ENCODE data around the gene HIBADH.

The HIBADH gene

DNA sequence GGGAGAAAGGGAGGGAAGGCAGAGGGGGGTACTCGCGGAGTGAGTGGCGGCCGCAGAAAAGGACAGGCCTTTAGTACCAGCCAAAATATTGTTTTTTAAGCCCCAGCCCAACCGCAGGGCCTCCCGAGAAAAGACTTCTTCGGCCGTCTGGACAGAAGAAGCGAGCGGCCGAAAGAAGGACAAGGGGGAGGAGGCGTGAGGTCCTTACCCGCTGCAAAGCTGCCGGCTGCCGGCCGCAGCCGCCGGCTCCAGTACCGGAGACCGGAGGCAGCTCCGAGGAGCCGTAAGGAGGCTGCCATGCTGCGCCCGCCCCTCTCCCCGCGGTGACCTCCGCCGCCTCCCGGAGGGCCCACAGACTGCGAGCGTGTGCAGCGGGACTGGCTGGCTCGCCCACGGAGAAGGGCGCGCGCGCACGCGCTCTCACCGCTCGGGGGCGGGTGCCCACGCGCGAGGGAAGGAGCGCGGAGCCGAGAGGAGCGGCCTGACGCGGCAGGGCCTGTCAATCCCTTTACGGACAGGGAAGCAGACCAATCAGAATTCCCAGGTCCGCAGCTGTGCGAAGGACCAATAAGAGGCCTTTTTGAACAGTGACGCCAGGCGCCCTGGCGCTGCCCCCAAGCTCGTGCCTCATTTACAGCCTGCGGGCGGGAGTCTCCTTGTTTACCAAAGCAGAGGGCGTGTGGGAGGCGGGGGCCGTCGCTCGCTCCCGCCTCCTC, at the start of gene HIBADH:
Gene HIBADH, minus strand, starts transcription at position 394 of the 716 bp plus-strand sequence. Its CDS starts 95 bp downstream, at position 299.
- peak; percentile 99 for DNase-seq (ENCODE audit: low spot score)

DNA sequence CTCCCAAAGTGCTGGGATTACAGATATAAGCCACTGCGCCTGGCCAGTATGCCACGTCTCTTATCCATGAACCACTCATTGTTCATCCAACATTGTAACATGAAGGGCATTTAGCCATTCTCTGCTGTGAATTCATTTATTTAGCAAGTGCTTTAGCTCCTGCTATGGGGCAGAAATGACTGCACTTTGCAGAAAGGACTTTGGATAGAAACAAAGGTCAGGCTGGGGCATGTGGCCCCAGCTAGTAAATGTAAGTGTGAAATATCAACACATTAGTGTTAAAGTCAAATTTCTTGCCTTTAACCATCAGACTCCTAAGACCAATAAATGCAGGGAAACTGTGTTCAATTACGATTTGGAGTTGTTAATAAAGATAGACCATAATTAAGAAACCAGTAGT, 49.5 kb upstream of the HIBADH start:
- no peak for DNase-seq (ENCODE audit: low spot score)

GRCh38 chr7:27709137-27710075, 46.7 kb upstream of the HIBADH start:
- no peak for DNase-seq (ENCODE audit: low spot score)

DNA sequence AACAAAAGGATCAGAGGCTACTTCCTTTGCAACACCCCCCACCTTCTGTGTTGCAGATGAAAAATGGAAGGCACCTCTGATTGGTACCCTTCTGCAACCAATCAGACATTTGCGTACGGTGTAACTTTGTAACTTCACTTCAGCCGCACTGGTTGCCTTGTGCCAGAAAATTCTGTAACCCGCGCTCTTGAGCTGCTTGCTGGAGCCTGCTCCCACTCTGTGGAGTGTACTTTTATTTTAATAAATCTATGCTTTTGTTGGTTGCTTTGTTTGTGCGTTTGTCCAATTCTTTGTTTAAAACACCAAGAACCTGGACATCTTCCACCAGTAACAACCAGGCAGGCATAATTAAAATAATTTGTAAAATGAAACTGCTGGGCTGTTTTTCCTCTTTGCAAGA, 45.8 kb upstream of the HIBADH start:
- DNase-seq (ENCODE audit: low spot score), result no peak

DNA sequence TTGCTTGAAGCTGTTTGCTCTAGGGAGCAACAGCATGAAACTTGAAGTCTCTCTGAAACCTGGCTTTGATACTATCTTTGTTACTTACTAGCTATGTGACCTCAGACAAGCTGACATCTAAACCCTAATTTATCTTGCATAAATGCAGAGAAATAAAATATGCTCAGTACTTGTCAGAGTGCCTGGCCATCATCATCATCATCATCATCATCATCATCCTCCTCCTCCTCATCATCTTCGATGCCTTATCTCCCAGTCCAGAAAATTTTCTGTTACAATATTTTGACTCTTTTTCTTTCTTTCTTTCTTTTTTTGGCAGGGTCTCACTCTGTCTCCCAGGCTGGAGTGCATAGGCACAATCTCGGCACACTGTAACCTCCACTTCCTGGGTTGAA, 42.5 kb upstream of the HIBADH start:
- no peak for DNase-seq (ENCODE audit: low spot score)

DNA sequence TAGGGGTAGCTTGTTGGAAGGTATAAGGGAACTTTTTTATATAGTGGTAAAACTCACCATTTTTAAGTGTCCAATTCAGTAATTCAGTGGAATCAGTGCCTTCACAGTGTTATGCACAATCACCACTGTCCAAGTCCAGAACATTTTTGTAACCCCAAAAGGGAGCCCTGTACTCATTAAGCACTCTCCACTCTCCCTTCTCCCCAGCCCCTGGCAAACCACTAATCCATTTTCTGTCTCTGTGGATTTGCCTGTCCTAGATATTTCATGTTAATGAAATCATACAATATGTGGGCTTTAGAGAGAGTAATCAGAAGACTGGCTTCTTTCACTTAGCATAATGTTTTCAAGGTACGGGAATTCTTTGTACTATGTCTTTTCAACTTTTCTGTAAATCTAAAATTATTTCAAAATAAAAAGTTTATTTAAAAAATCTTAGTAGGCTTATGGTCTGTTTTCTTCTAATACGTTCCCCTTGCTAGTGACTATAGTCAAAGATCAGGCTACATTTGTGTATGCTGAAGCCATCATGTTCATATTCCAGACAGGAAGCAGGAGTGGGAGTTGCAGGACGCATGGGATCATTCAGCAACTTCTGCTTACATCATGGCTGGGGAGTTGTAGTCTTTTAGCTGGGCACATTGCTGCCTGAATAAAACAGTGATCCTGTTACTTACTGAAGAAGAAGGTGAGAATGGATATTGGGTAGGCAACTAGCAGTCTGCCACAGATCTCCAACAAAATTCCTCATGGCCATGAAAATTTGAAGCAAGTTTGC, 41.9 kb upstream of the HIBADH start:
- DNase-seq (ENCODE audit: low spot score), result no peak

DNA sequence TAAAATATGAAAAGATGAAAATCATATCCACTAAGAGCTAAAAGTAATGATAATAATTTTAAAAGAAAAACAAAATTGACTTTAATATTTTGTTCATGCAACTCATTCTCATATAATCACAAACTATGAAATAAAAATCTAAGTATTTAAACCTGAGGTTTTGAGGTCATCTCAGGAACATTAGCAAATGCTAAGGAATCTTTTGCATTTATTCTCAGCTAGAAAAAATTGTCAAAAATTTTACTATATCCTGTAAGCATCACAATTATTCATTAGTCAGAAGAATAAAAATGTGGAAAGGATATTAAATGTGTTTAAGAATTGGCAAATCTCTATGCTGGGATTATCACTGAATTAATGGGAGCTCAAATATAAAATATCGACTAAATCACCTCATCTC, 40.5 kb upstream of the HIBADH start:
- DNase-seq (ENCODE audit: low spot score), result no peak

DNA sequence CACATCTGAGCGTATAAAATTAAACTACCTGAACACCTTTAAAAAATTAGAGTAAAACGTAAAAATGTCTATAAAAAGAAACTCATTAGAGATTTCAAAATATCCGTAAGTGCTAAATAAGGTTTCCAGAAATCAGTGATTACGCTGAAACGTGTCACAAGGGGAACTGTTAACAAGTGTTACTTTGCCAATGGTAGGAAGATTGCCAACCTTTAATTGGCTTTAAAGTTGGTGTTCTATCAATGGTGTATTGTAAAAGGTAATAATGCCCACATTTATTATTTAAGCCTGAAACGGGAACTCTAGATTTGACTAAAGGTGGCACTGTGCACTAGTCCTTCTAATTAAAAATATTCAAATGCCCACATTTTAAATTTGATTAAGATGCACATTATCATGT, 37.8 kb upstream of the HIBADH start:
- no peak for DNase-seq (ENCODE audit: low spot score)

GRCh38 chr7:27699751-27700150, 37.1 kb upstream of the HIBADH start:
- no peak for DNase-seq (ENCODE audit: low spot score)

DNA sequence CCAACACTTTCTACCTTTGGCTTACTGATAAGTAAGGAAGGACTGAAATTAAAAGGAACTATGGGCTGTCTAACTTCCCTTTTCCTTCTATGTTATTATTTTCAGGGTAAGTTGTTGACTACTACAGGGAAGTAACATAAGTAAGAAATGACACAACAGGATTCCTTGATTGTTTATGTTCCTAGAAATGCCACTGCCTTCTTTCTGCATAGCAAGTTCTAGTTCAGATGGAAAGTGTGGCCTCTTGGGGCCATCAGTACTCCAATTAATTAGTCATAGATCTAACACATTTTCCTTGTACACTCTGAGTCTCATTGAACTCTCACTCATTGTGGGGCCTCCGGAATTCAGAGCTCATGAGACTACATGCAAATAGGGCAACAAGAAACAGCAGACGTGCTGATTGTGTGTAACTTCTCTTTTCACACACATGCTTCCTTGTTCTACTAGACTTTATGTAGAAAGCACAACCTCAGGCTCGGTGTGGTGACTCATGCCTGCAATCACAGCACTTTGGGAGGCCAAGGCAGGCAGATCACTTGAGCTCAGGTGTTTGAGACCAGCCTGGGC, 35.3 kb upstream of the HIBADH start:
- no peak for DNase-seq (ENCODE audit: low spot score)

DNA sequence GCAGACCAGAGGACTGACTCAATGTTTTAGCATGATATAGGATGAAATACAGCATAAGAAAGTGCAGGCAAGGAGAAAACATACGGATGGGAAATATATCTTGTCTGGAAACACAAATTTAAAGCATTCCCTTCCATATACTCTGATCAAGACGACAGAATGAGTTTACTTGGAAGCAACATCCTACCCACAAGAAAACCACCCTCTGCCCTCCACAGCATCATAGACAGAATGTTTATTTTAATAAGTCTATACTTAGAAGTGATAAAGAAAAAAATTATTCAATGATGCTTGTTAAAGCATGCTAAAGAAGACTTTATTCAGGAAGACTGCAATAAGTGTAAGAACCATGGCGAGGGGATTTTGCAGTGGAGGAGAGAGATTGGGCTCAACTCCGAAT, 32.4 kb upstream of the HIBADH start:
- DNase-seq (ENCODE audit: low spot score), result no peak

GRCh38 chr7:27693794-27694193, 31.1 kb upstream of the HIBADH start:
- no peak for DNase-seq (ENCODE audit: low spot score)

- no peak for DNase-seq (ENCODE audit: low spot score)
These were observed 28.0 kb upstream of the HIBADH start for GRCh38 chr7:27690649-27691048.

- peak; percentile 18 for DNase-seq (ENCODE audit: low spot score)
These were observed 27.0 kb upstream of the HIBADH start for GRCh38 chr7:27689591-27690164.

- DNase-seq (ENCODE audit: low spot score), result no peak
These were observed 26.5 kb upstream of the HIBADH start for GRCh38 chr7:27689150-27689549.

DNA sequence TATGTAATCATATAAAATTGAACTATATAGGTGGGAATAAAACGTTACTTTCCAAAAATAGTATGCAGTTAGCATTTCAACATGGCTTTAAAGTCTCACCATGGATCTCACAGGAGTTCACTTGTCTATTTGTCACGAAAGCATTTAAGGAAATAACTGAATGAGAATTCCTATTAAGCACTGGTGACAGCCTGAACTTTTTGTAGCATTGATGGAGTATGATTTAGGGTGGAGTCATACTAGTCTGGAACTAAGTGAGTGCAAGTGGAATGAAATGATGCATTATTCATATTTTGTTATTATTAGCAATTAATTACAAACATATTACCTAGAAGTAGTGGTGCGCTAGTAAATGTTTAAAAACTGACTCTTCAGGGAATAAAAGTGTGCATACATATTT, 26.0 kb upstream of the HIBADH start:
- DNase-seq (ENCODE audit: low spot score), result no peak

GRCh38 chr7:27688056-27688455, 25.4 kb upstream of the HIBADH start:
- no peak for DNase-seq (ENCODE audit: low spot score)

GRCh38 chr7:27686315-27686714, 23.6 kb upstream of the HIBADH start:
- no peak for DNase-seq (ENCODE audit: low spot score)

DNA sequence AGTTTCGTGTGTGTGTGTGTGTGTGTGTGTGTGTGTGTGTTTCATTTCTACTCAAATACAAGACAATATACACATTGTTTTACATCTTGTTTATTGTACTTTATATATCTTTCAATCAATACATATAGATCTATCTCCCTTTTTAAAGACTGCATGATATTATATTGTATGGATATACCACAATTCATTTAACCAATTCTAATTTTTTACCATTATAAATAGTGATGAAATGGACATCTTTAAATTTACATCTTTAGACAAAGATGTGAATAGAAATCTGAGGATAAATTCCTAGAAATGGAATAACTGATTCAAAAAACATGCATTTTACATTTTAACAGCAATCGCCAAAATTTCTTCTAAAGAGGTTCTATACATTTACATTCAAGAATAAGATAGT, 23.2 kb upstream of the HIBADH start:
- DNase-seq (ENCODE audit: low spot score), result no peak

GRCh38 chr7:27685209-27685608, 22.5 kb upstream of the HIBADH start:
- no peak for DNase-seq (ENCODE audit: low spot score)

DNA sequence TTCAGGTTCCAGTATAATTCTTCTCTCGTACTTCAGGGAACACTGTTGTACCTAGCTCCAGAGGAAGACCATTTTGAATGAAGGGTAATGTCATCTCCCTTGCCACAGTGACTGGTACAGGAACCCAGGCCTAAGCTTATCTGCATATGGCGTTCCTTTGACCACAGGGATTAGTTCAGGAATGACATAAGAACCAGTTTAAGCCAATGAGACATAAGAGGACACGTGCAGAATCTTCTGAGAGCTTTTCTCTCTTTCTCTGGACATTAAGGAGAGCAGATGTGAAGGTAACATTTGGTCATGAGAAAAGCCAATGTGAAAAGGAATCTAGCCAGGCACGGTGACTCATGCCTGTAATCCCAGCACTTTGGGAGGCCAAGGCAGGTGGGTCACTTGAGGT, 21.8 kb upstream of the HIBADH start:
- DNase-seq (ENCODE audit: low spot score), result no peak

- DNase-seq (ENCODE audit: low spot score), result no peak
These were observed 17.9 kb upstream of the HIBADH start for GRCh38 chr7:27680610-27681009.

Data from cerebellar cortex (tissue), 1 donor.